Cardiac fibroblast (primary cell): ENCODE data around the gene CHD2.

Source experiments
- DNase-seq, 2 donors: peaks; one replicate each; pipeline versions ENCODE4 v3.0.0 to v3.0.0-alpha.2; 2010; ENCODE audit warnings: low read depth in 2 of 2
- H3K4me3 ChIP-seq, 2 donors: replicated peaks in 1 of 2; 1 replicate in 1 of 2; 2 replicates in 1 of 2; pipeline ENCODE4 v1.5.1; 2011; ENCODE audit warnings: low read depth in 2 of 2, low read length in 2 of 2, mild to moderate bottlenecking in 2 of 2, moderate library complexity in 1 of 2
- CTCF ChIP-seq: IDR thresholded peaks from one replicate; pipeline ENCODE4 v1.5.1; 2011; ENCODE audit warnings: low read depth, mild to moderate bottlenecking, low read length, inconsistent platforms

CHD2 gene

GRCh38 chr15:93019971-93020370 lies 119.8 kb downstream of the CHD2 start:
- no peak overlapping the region for H3K4me3 ChIP-seq
- no peak for DNase-seq
- no peak for TF ChIP-seq CTCF

GRCh38 chr15:93020976-93021772 lies 121.0 kb downstream of the CHD2 start:
- H3K4me3 ChIP-seq = no peak overlapping the region
- DNase-seq = no peak
- no peak for TF ChIP-seq CTCF

- no peak for DNase-seq
- TF ChIP-seq CTCF = no peak
- H3K4me3 ChIP-seq = no peak overlapping the region
These were observed 124.2 kb downstream of the CHD2 start for GRCh38 chr15:93024293-93024692.

- TF ChIP-seq CTCF = no peak
- no peak overlapping the region for H3K4me3 ChIP-seq
These were observed 124.8 kb downstream of the CHD2 start for GRCh38 chr15:93024716-93025624.

GRCh38 chr15:93025625-93025982 lies 125.5 kb downstream of the CHD2 start:
- no peak for DNase-seq
- H3K4me3 ChIP-seq = no peak overlapping the region
- no peak for TF ChIP-seq CTCF

More at GRCh38 chr15:93024716-93025624, 124.8 kb downstream of the CHD2 start:
- DNase-seq = no peak

GRCh38 chr15:93026380-93026817 lies 126.3 kb downstream of the CHD2 start:
- DNase-seq = no peak
- H3K4me3 ChIP-seq = no peak overlapping the region
- no peak for TF ChIP-seq CTCF
